ENCODE results near the gene PRKD2. TPM values are rescaled to one million over a fixed set of nuclear protein-coding genes. Genes with fewer than 3 reads are reported as not detected.

PRKD2 gene
- total and polyA plus RNA-seq, 2 of the 8 experiments (the other 6 are each of a cell fraction or from before 2014, with no cell fraction given) = 24.4 to 63.8 TPM

DNA sequence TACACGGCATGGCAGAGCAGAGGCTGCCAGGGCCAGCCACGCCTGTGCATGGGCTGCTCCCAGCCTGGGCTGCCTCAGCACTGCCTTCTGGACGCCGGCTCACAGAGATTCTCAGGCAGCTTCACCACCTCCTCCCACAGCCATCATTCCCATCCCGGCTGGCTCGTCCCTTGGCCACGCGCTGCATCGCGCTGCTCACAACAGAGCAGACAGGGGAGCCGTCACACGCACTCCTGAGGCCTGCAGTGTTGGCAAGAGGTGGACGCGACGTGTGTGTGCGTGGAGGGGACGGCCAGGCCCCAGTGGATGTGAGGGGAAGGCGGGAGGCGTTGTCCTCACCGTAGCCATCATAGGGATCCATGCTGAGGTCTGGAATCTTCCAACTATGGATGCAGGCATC is 7.6 kb upstream of the PRKD2 start (continued):
- TF ChIP-seq CHD7 (IDR thresholded peaks at IDR 0.05; ENCODE audit: insufficient replicate concordance, low read length) = no peak
- no peak for TF ChIP-seq SP4 (IDR thresholded peaks at IDR 0.05; ENCODE audit: low read length)
- no peak for TF ChIP-seq TCF12 (IDR thresholded peaks at IDR 0.05; ENCODE audit: low read depth, low read length)
- TF ChIP-seq RFX5 (IDR thresholded peaks at IDR 0.05; ENCODE audit: borderline replicate concordance, low read depth, low read length) = no peak
- TF ChIP-seq KDM5A (IDR thresholded peaks at IDR 0.05; ENCODE audit: low read length) = no peak
- TF ChIP-seq RBBP5 (IDR thresholded peaks at IDR 0.05; ENCODE audit: borderline replicate concordance, low read depth, low read length) = no peak
- no peak for TF ChIP-seq ATF2 (IDR thresholded peaks at IDR 0.05; ENCODE audit: low read length)
- TF ChIP-seq CBX8 (IDR thresholded peaks at IDR 0.05; ENCODE audit: borderline replicate concordance, low read depth, low read length) = no peak
- no peak for TF ChIP-seq POLR2AphosphoS5 (IDR thresholded peaks at IDR 0.05; ENCODE audit: low read depth, low read length)
- no peak for TF ChIP-seq JUN (IDR thresholded peaks at IDR 0.05; ENCODE audit: low read depth, low read length)
- no peak for TF ChIP-seq TEAD4 (IDR thresholded peaks at IDR 0.05; ENCODE audit: low read depth, low read length)

Measured in H1 (cell line).